HG02840 (cell line): ENCODE results near the gene OGDHL.
"Not testable (repeated sequence)": the region's sequence is repeated elsewhere in the genome, so short reads cannot be mapped to it uniquely, and the experiment has no call there.

Experiments used
- ATAC-seq: cut with Tn5 transposase; IDR thresholded peaks from one replicate; pipeline ENCODE4 v1.9.1; 2021; ENCODE audit warnings: mild to moderate bottlenecking, moderate library complexity, moderate number of reproducible peaks; ENCODE audit not compliant: unreplicated experiment, low FRiP score

OGDHL gene

GRCh38 chr10:49758249-49758930 lies 3.7 kb downstream of the OGDHL start:
- ATAC-seq, result no peak

GRCh38 chr10:49756641-49757040 lies 5.5 kb downstream of the OGDHL start:
- ATAC-seq, result no peak

- ATAC-seq, result no peak
These were observed 6.1 kb downstream of the OGDHL start for GRCh38 chr10:49756031-49756430.

GRCh38 chr10:49754951-49755350 lies 7.2 kb downstream of the OGDHL start:
- ATAC-seq, result not testable (repeated sequence)

GRCh38 chr10:49752584-49752983 lies 9.5 kb downstream of the OGDHL start:
- no peak for ATAC-seq

GRCh38 chr10:49751636-49752510 lies 10.2 kb downstream of the OGDHL start:
- ATAC-seq, result no peak

GRCh38 chr10:49751216-49751615 lies 10.9 kb downstream of the OGDHL start:
- no peak for ATAC-seq

GRCh38 chr10:49750546-49750945 lies 11.6 kb downstream of the OGDHL start:
- ATAC-seq, result no peak

GRCh38 chr10:49749556-49750491 lies 12.3 kb downstream of the OGDHL start:
- no peak for ATAC-seq

GRCh38 chr10:49749144-49749543 lies 13.0 kb downstream of the OGDHL start:
- no peak for ATAC-seq

GRCh38 chr10:49748006-49748405 lies 14.1 kb downstream of the OGDHL start:
- ATAC-seq, result no peak

- ATAC-seq, result no peak
These were observed 14.8 kb downstream of the OGDHL start for GRCh38 chr10:49747303-49747646.

GRCh38 chr10:49746626-49747302 lies 15.4 kb downstream of the OGDHL start:
- no peak for ATAC-seq

- no peak for ATAC-seq
These were observed 16.4 kb downstream of the OGDHL start for GRCh38 chr10:49745756-49746155.

GRCh38 chr10:49744924-49745605 lies 17.1 kb downstream of the OGDHL start:
- ATAC-seq, result no peak

GRCh38 chr10:49744091-49744685 lies 17.9 kb downstream of the OGDHL start:
- no peak for ATAC-seq

- no peak for ATAC-seq
These were observed 18.6 kb downstream of the OGDHL start for GRCh38 chr10:49743464-49744075.

GRCh38 chr10:49742683-49743463 lies 19.2 kb downstream of the OGDHL start:
- ATAC-seq, result no peak
